Peyer's patch (tissue), 4 donors: ENCODE measurements around the gene WWTR1. TPM values are rescaled to one million over a fixed set of nuclear protein-coding genes. Genes with fewer than 3 reads are reported as not detected.

ENCODE experiments used
- DNase-seq, 3 donors: peaks; one replicate each; pipeline ENCODE4 v3.0.0-alpha.2; 2017 to 2019
- H3K27ac ChIP-seq, 4 donors: fragments of 200-600 bp; sonication (generic); one replicate each; pipeline ENCODE4 v1.5.1; 2016 to 2019
- H3K27me3 ChIP-seq, 2 donors: fragments of 200-600 bp; sonication (generic); one replicate each; pipeline ENCODE4 v1.5.1; 2019
- H3K36me3 ChIP-seq, 3 donors: fragments of 200-600 bp; sonication (generic); one replicate each; pipeline ENCODE4 v1.5.1; 2016 to 2019
- H3K4me1 ChIP-seq, 4 donors: fragments of 200-600 bp; sonication (generic); one replicate each; pipeline ENCODE4 v1.5.1; 2016 to 2019
- H3K4me3 ChIP-seq, 4 donors: fragments of 200-600 bp; sonication (generic); 1 replicate in 3 of 4; 2 replicates in 1 of 4; pipeline ENCODE4 v1.5.1; 2016 to 2019; ENCODE audit warnings: mild to moderate bottlenecking in 1 of 4
- H3K9me3 ChIP-seq, 4 donors: fragments of 200-600 bp; sonication (generic); one replicate each; pipeline ENCODE4 v1.5.1; 2016 to 2019; ENCODE audit warnings: mild to moderate bottlenecking in 1 of 4
- CTCF ChIP-seq, 6 experiments: fragments of 450-650 bp in 4 of 6; fragments of 200-600 bp in 2 of 6; sonication (generic) in 1 of 6; IDR thresholded peaks; one replicate each; pipeline ENCODE4 v1.5.1; 2017 to 2019; ENCODE audit warnings: antibody characterized with exemption in 6 of 6, mild to moderate bottlenecking in 3 of 6, moderate library complexity in 1 of 6
- POLR2A ChIP-seq, 2 donors: fragments of 450-650 bp; IDR thresholded peaks; one replicate each; pipeline ENCODE4 v1.5.1; 2017; ENCODE audit warnings: antibody characterized with exemption in 2 of 2, mild to moderate bottlenecking in 2 of 2, moderate library complexity in 2 of 2
- total RNA-seq, 4 donors: library from RNA; depleted of rRNA; stranded (reverse); fragments of >200 nt; gene quantifications; one replicate each; pipeline ENCODE4 v1.1.0, GENCODE V29; 2016

The WWTR1 gene
- total RNA-seq, 4 donors from 2014 or later, result 13.8 to 62.7 (median 18.5) TPM

DNA sequence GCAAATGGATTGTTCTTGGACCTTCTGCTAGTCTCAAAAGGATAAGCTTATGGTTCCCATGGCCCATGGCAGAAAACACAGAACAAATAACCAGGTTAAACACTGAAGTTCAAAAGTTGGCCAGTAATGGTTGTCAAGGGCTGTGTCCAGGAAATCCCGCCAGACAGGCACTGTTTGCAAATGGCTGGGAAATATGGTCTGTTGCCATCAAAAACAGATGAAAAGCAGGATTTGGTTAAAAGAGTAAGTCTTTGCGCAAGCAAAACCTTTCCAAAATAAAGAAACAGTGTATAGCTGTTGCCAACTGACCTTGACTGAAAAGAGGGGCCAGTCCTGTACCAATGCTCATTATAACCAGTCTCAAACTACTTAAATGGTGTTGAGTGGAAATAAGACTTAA, 58.6 kb downstream of the WWTR1 start:
- Histone ChIP-seq H3K4me1 (peaks cover 0 to 10% (median 0%) of the 10 kb centered on the region in 4 donors), H3K27ac (no peak overlapping the region), H3K4me3 (no peak overlapping the region), H3K36me3 (no peaks in the 10 kb centered on the region), H3K9me3 (no peaks in the 10 kb centered on the region), H3K27me3 (no peaks in the 10 kb centered on the region)
- no peak for DNase-seq
- TF ChIP-seq POLR2A (IDR thresholded peaks at IDR 0.05) (no peak), CTCF (IDR thresholded peaks at IDR 0.05) (no peak)

DNA sequence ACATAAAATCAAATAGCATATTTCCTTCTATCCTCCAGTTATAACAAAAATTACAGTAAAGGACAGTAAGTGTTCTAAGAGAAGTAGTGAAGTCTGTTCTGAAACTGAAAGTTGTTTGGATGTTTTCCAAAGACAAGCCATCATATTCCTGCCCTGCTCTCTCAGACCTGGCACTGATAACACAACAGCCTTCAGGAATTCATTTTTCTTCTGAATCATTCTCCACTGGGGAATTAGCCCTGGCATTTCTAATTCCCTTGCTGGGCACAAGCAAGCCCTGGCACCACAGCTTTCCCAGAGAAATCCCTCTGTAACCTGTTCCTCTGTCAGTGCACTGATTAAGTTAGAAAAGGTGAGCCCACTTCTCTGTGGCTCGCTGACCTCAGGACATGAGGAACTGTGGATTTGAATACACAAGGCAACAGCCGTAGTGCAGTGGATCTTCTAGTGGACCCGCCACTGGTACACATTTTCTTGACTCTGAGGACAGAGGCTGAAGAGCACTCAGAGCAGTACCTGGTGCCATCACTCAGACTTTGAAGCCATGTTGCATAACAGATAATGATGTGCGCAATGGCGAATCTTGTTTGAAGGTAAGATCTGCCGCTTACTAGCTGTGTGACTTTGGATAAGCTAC, 61.6 kb downstream of the WWTR1 start:
- Histone ChIP-seq H3K27ac (no peak overlapping the region), H3K27me3 (no peaks in the 10 kb centered on the region), H3K4me1 (peaks cover 0 to 17% (median 0%) of the 10 kb centered on the region in 4 donors), H3K9me3 (no peaks in the 10 kb centered on the region), H3K4me3 (no peak overlapping the region), H3K36me3 (no peaks in the 10 kb centered on the region)
- DNase-seq, result no peak
- TF ChIP-seq POLR2A (IDR thresholded peaks at IDR 0.05) (no peak), CTCF (IDR thresholded peaks at IDR 0.05) (no peak)

- Histone ChIP-seq H3K4me1 (peaks cover 0 to 25% (median 0%) of the 10 kb centered on the region in 4 donors), H3K9me3 (no peaks in the 10 kb centered on the region), H3K27ac (no peak overlapping the region), H3K27me3 (no peaks in the 10 kb centered on the region), H3K4me3 (no peak overlapping the region), H3K36me3 (no peaks in the 10 kb centered on the region)
- no peak for DNase-seq
- TF ChIP-seq POLR2A (IDR thresholded peaks at IDR 0.05) (no peak), CTCF (IDR thresholded peaks at IDR 0.05) (no peak)
Measured at GRCh38 chr3:149593418-149594160, 64.2 kb downstream of the WWTR1 start.

- no peaks in the 10 kb centered on the region for H3K9me3 ChIP-seq
- H3K4me3 ChIP-seq, result no peak overlapping the region
- no peaks in the 10 kb centered on the region for H3K36me3 ChIP-seq
- H3K27ac ChIP-seq, result no peak overlapping the region
- no peaks in the 10 kb centered on the region for H3K27me3 ChIP-seq
- TF ChIP-seq POLR2A (IDR thresholded peaks at IDR 0.05) (no peak), CTCF (IDR thresholded peaks at IDR 0.05) (no peak)
- DNase-seq, result no peak
- peaks cover 0 to 25% (median 0%) of the 10 kb centered on the region in 4 donors for H3K4me1 ChIP-seq
Measured at GRCh38 chr3:149592758-149593240, 65.0 kb downstream of the WWTR1 start.

DNA sequence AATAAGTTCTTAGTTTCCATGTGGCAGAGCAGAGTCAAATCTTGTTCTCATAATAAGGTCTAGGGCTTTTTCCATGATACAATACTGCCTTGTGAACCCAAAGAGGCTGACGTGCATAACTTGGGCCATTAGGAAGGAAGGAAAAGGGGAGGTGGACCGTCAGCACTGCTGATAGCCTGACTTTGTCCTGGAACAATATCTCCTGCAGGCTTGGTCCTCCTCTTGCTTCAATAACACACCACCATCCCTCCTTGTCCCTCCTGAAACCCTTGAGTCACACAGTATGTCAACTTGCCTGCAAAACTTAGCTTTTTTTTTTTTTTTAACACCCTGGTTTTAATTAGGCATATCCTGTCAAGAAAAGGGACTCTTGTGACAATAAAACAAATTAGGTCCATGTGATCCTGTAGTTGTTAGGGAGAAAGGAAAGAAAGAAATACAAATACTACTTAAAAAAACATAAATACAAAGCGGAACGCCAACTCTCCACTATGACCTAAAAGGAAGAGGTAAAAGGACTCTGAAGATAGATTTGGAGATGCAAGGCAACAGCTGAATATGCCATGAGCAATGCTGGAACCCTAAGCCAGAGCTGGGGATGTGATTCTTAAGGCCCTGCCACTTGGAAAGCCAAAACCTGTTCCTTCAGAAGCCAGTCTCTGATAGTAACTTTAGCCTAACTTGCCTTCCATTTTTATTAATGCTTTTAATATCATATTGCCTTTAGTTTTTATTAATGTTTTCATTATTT, 67.0 kb downstream of the WWTR1 start:
- H3K36me3 ChIP-seq, result no peaks in the 10 kb centered on the region
- H3K27me3 ChIP-seq, result no peaks in the 10 kb centered on the region
- TF ChIP-seq CTCF (IDR thresholded peaks at IDR 0.05) (no peak), POLR2A (IDR thresholded peaks at IDR 0.05) (no peak)
- H3K4me3 ChIP-seq, result no peak overlapping the region
- DNase-seq, result no peak
- H3K9me3 ChIP-seq, result no peaks in the 10 kb centered on the region
- no peak overlapping the region for H3K27ac ChIP-seq
- peaks cover 0 to 25% (median 0%) of the 10 kb centered on the region in 4 donors for H3K4me1 ChIP-seq
